HepG2 (cell line): ENCODE data around the gene RFC2. TPM values are rescaled to one million over a fixed set of nuclear protein-coding genes. Genes with fewer than 3 reads are reported as not detected.

Experiments used
- ATAC-seq: fragments of 200-7000 bp; cut with Tn5 transposase; 3 replicates; pipeline ENCODE4 v1.9.1; 2020; ENCODE audit warnings: mild to moderate bottlenecking, moderate library complexity
- BruUV-seq: library from RNA; stranded (reverse); fragments of 400-500 nt; replicated peaks from 2 replicates; lab custom pipeline; 2021; lab: Mats Ljungman, UMichigan
- CTCF ChIA-PET: fragments of 300-600 bp; formaldehyde crosslinking; extraction: SDS; loops from one replicate; lab custom pipeline; 2021; ENCODE audit warnings: low total read pairs, inconsistent platforms, low intra/inter-chr PET ratio; lab: Yijun Ruan, JAX
- POLR2A ChIA-PET: fragments of 350-600 bp; sonication (Branson Sonifier 250); formaldehyde crosslinking; loops from one replicate; lab custom pipeline; 2020; ENCODE audit warnings: antibody characterized with exemption, inconsistent platforms; lab: Yijun Ruan, JAX
- DNase-seq: peaks from one replicate; pipeline ENCODE4 v3.0.0-alpha.2; 2015; ENCODE audit warnings: low spot score
- FAIRE-seq: peaks from 3 replicates; lab custom pipeline; 2011; peaks lifted over from hg19 to GRCh38; lab: Jason Lieb, UNC
- H2AFZ ChIP-seq: one replicate; pipeline ENCODE4 v1.6.1; 2011; ENCODE audit warnings: low read length, inconsistent platforms
- H3K27ac ChIP-seq: fragments of 300-600 bp; 3 replicates; pipeline ENCODE4 v1.8.0; 2011; ENCODE audit warnings: mixed run types, mild to moderate bottlenecking, mixed read lengths, low read length, inconsistent platforms; ENCODE audit not compliant: insufficient read depth; ENCODE audit errors: extremely low read length
- H3K27me3 ChIP-seq, 2 experiments: fragments of 200-600 bp in 1 of 2; 2 replicates in 1 of 2; 3 replicates in 1 of 2; pipeline versions ENCODE4 v1.6.0 to v1.8.0; 2011; ENCODE audit warnings: low read length in 2 of 2, mild to moderate bottlenecking in 2 of 2, moderate library complexity in 2 of 2, inconsistent platforms in 1 of 2; ENCODE audit not compliant: insufficient read depth in 2 of 2, control insufficient read depth in 1 of 2
- H3K36me3 ChIP-seq, 2 experiments: fragments of 200-600 bp in 1 of 2; replicated peaks in 1 of 2; 2 replicates in 1 of 2; 3 replicates in 1 of 2; pipeline versions ENCODE4 v1.5.1 to v1.8.0; 2011; ENCODE audit warnings: low read length in 2 of 2, inconsistent platforms in 1 of 2; ENCODE audit not compliant: insufficient read depth in 2 of 2, control insufficient read depth in 1 of 2
- H3K4me1 ChIP-seq: 2 replicates; pipeline ENCODE4 v1.5.1; 2012; ENCODE audit warnings: low read length, inconsistent platforms; ENCODE audit not compliant: insufficient read depth
- H3K4me2 ChIP-seq: 2 replicates; pipeline ENCODE4 v1.6.0; 2011; ENCODE audit warnings: low read depth, low read length, inconsistent platforms
- H3K4me3 ChIP-seq, 3 experiments: fragments of 200-600 bp in 1 of 3; sonication (generic), shearing (Covaris generic) in 1 of 3; replicated peaks in 1 of 3; 2 replicates each; pipeline ENCODE4 v1.5.1; 2011 to 2016; ENCODE audit warnings: low read length in 3 of 3, inconsistent platforms in 2 of 3, low read depth in 2 of 3, mild to moderate bottlenecking in 2 of 3, control low read depth in 1 of 3, mixed read lengths in 1 of 3; ENCODE audit not compliant: insufficient read depth in 1 of 3
- H3K79me2 ChIP-seq: one replicate; pipeline ENCODE4 v1.6.1; 2011; ENCODE audit warnings: low read length, inconsistent platforms; ENCODE audit not compliant: insufficient read depth
- H3K9ac ChIP-seq: 2 replicates; pipeline ENCODE4 v1.6.0; 2011; ENCODE audit warnings: mild to moderate bottlenecking, low read depth, low read length, inconsistent platforms; ENCODE audit not compliant: insufficient read depth
- H3K9me3 ChIP-seq: 2 replicates; pipeline ENCODE4 v1.5.1; 2012; ENCODE audit warnings: mild to moderate bottlenecking, low read length
- H4K20me1 ChIP-seq: 2 replicates; pipeline ENCODE4 v1.6.0; 2011; ENCODE audit warnings: inconsistent platforms, mild to moderate bottlenecking, low read length, moderate library complexity; ENCODE audit not compliant: insufficient read depth
- AGO2 ChIP-seq: fragments of 200-400 bp; formaldehyde crosslinking; optimal IDR thresholded peaks from 2 replicates; pipeline ENCODE3; 2017; ENCODE audit warnings: mild to moderate bottlenecking, low read depth, low read length, moderate library complexity
- HNF4A ChIP-seq: sonication (generic); formaldehyde crosslinking; IDR thresholded peaks from 2 replicates; pipeline ENCODE4 v1.4.0; 2020; ENCODE audit warnings: missing genetic modification reagents
- NCOR1 ChIP-seq: fragments of 200-600 bp; sonication (generic); IDR thresholded peaks from 2 replicates; pipeline ENCODE4 v1.7.0; 2017; ENCODE audit warnings: antibody characterized with exemption, low read length, borderline replicate concordance
- PATZ1 ChIP-seq: sonication (generic); formaldehyde crosslinking; IDR thresholded peaks from 2 replicates; pipeline ENCODE4 v1.4.0; 2020; ENCODE audit warnings: missing genetic modification reagents
- PRDM4 ChIP-seq: sonication (generic); formaldehyde crosslinking; IDR thresholded peaks from 2 replicates; pipeline ENCODE4 v1.9.0; 2021; ENCODE audit warnings: missing genetic modification reagents, borderline replicate concordance
- ZNF556 ChIP-seq: sonication (generic); formaldehyde crosslinking; IDR thresholded peaks from 2 replicates; pipeline ENCODE4 v1.4.0; 2020; ENCODE audit warnings: mild to moderate bottlenecking, missing genetic modification reagents, borderline replicate concordance
- ZNF687 ChIP-seq: sonication (generic); formaldehyde crosslinking; IDR thresholded peaks from 2 replicates; pipeline ENCODE4 v1.5.1; 2020; ENCODE audit warnings: mild to moderate bottlenecking, missing genetic modification reagents, moderate library complexity
- WGBS: methylation state at CpG from one replicate; pipeline ENCODE4 v1.1.6; 2017; ENCODE audit warnings: low lambda C conversion rate; 5-methylcytosine and 5-hydroxymethylcytosine counted together
- in situ Hi-C: cut with HindIII; loops from 2 replicates; pipeline ENCODE4 v1.10.0; 2017; ENCODE audit warnings: low pct_unique_long_range_greater_than_20kb; ENCODE audit not compliant: extremely low pct_ligation_motif_present
- intact Hi-C: fragments of 100-400 bp; cut with micrococcal nuclease; formaldehyde crosslinking; loops from one replicate; pipeline ENCODE4 v1.10.0; 2022; ENCODE audit not compliant: unreplicated experiment
- polyA plus RNA-seq, 8 experiments: library from polyadenylated mRNA; depleted of rRNA in 3 of 8; stranded (reverse) in 7 of 8; unstranded in 1 of 8; fragments of >200 nt; fragmentation: Illumina TruSeq in 4 of 8; extraction: Trizol in 4 of 8; gene quantifications; 2 replicates each; pipeline versions ENCODE4 v1.2.1 to v1.2.3, GENCODE V29; 2011 to 2016; ENCODE audit warnings: low read depth in 4 of 8, missing spikeins in 1 of 8, mixed read lengths in 1 of 8; ENCODE audit not compliant: insufficient read depth in 1 of 8
- total RNA-seq, 5 experiments: library from RNA; depleted of rRNA; stranded (reverse); fragments of >200 nt; fragmentation: Illumina TruSeq; extraction: Trizol; gene quantifications; 2 replicates each; pipeline ENCODE4 v1.2.3, GENCODE V29; 2016; ENCODE audit warnings: low read depth in 1 of 5

Gene RFC2
- total and polyA plus RNA-seq, 2 of the 13 experiments (the other 11 are each of a cell fraction or from before 2014, with no cell fraction given), result 14.6 to 43.5 TPM

- Histone ChIP-seq H3K4me1 (peaks cover 20% of the 10 kb centered on the region), H3K27me3 (no peaks in the 10 kb centered on the region), H2AFZ (no peak overlapping the region), H3K79me2 (no peaks in the 10 kb centered on the region), H3K9me3 (no peaks in the 10 kb centered on the region), H3K4me2 (no peak overlapping the region), H3K36me3 (peaks cover 0 to 5% of the 10 kb centered on the region in 2 experiments; a peak in 2 of 5 replicates), H3K4me3 (no peak overlapping the region), H3K9ac (no peak overlapping the region), H3K27ac (no peak overlapping the region), H4K20me1 (no peaks in the 10 kb centered on the region)
- 69% methylated on average over 7 of the region's 18 CpGs for WGBS
- FAIRE-seq (no peak), DNase-seq (no peak), ATAC-seq (no peak; the same call in 2 of the 3 replicates)
- TF ChIP-seq NCOR1 (no peak), ZNF556 (CRISPR knock-in tag) (no peak), ZNF687 (CRISPR knock-in tag) (peak; percentile 45), PATZ1 (CRISPR knock-in tag) (peak; percentile 72), AGO2 (peak; percentile 62), PRDM4 (CRISPR knock-in tag) (no peak), HNF4A (CRISPR knock-in tag) (0 out of 2 replicates have a peak, but pooled peaks have one; percentile 5)
- CTCF ChIA-PET, result no interaction called here
- POLR2A ChIA-PET, result no interaction called here
- intact Hi-C loops (no loop called here), in situ Hi-C loops (loop anchor here (25.0 kb wide), 1 partner anchor 338 kb away; no protein-coding TSS in a partner anchor)
- BruUV-seq, result no TSS peak
Observed at GRCh38 chr7:74223711-74224510, 30.3 kb downstream of the RFC2 start.
